Memory B cell (primary cell): ENCODE data around the gene HPS3.
"Not testable (repeated sequence)": the region's sequence is repeated elsewhere in the genome, so short reads cannot be mapped to it uniquely, and the experiment has no call there.

Experiments used
- ATAC-seq: fragments of 150-1000 bp; cut with Tn5 transposase; 2 replicates; pipeline ENCODE4 v1.10.0; 2021; ENCODE audit warnings: low read depth, mild to moderate bottlenecking, moderate library complexity
- DNase-seq, 2 donors: peaks; one replicate each; pipeline ENCODE4 v3.0.0; 2022; ENCODE audit warnings: low spot score in 2 of 2
- H3K27ac Mint-ChIP-seq: one replicate; pipeline ENCODE4 v1.8.0; 2022; ENCODE audit warnings: mild to moderate bottlenecking, moderate library complexity, mixed read lengths
- H3K27me3 Mint-ChIP-seq: one replicate; pipeline ENCODE4 v1.8.0; 2022; ENCODE audit warnings: mixed read lengths
- H3K36me3 Mint-ChIP-seq: one replicate; pipeline ENCODE4 v1.8.0; 2022; ENCODE audit warnings: mild to moderate bottlenecking, mixed read lengths
- H3K4me1 Mint-ChIP-seq: one replicate; pipeline ENCODE4 v1.8.0; 2022; ENCODE audit warnings: mixed read lengths
- H3K4me3 Mint-ChIP-seq: one replicate; pipeline ENCODE4 v1.8.0; 2022; ENCODE audit warnings: mild to moderate bottlenecking, moderate library complexity, mixed read lengths
- H3K9me3 Mint-ChIP-seq: one replicate; pipeline ENCODE4 v1.8.0; 2022; ENCODE audit warnings: mixed read lengths

The HPS3 gene

GRCh38 chr3:149215515-149215914, 86.1 kb downstream of the HPS3 start:
- no peak for ATAC-seq
- Mint-ChIP-seq H3K4me1 (no peaks in the 10 kb centered on the region), H3K27ac (no peak overlapping the region), H3K4me3 (no peak overlapping the region), H3K36me3 (no peaks in the 10 kb centered on the region), H3K27me3 (no peaks in the 10 kb centered on the region), H3K9me3 (no peaks in the 10 kb centered on the region)
- no peak for DNase-seq

- no peak for ATAC-seq
- Mint-ChIP-seq H3K36me3 (no peaks in the 10 kb centered on the region), H3K9me3 (no peaks in the 10 kb centered on the region), H3K27ac (no peak overlapping the region), H3K4me1 (no peaks in the 10 kb centered on the region), H3K27me3 (no peaks in the 10 kb centered on the region), H3K4me3 (no peak overlapping the region)
- no peak for DNase-seq
Observed at GRCh38 chr3:149216193-149216869, 86.9 kb downstream of the HPS3 start.

- H3K36me3 Mint-ChIP-seq = no peaks in the 10 kb centered on the region
- no peaks in the 10 kb centered on the region for H3K27me3 Mint-ChIP-seq
- H3K9me3 Mint-ChIP-seq = no peaks in the 10 kb centered on the region
- H3K4me1 Mint-ChIP-seq = no peaks in the 10 kb centered on the region
- no peak overlapping the region for H3K4me3 Mint-ChIP-seq
- DNase-seq (no peak), ATAC-seq (peak; percentile 24)
- H3K27ac Mint-ChIP-seq = no peak overlapping the region
Observed at GRCh38 chr3:149217347-149217746, 87.9 kb downstream of the HPS3 start.

- H3K27ac Mint-ChIP-seq, ATAC-seq, H3K4me3 Mint-ChIP-seq, H3K9me3 Mint-ChIP-seq, H3K4me1 Mint-ChIP-seq, DNase-seq, H3K36me3 Mint-ChIP-seq, H3K27me3 Mint-ChIP-seq: not testable (repeated sequence)
Observed at GRCh38 chr3:149219380-149220121, 90.1 kb downstream of the HPS3 start.

- DNase-seq (no peak), ATAC-seq (no peak)
- Mint-ChIP-seq H3K27me3 (no peaks in the 10 kb centered on the region), H3K4me1 (peaks cover 18% of the 10 kb centered on the region), H3K27ac (no peak within 1 kb of the TSS), H3K4me3 (no peak within 1 kb of the TSS), H3K36me3 (no peaks in the 10 kb centered on the region), H3K9me3 (no peaks in the 10 kb centered on the region)
Observed at GRCh38 chr3:149221783-149222517, 92.5 kb downstream of the HPS3 start, which contains the start of gene CP. Gene CP, minus strand, starts transcription at chr3:149221829. Its CDS starts 37 bp downstream, at chr3:149221792.
